Skeletal muscle satellite cell (primary cell): Measurements from ENCODE around the gene SPAG17.

Experiments used
- H3K27me3 ChIP-seq: 2 replicates; pipeline ENCODE4 v1.7.0; 2013; ENCODE audit warnings: low read length; ENCODE audit not compliant: control insufficient read depth, insufficient read depth
- H3K36me3 ChIP-seq: 2 replicates; pipeline ENCODE4 v1.7.0; 2013; ENCODE audit warnings: mild to moderate bottlenecking, control low read depth, low read length; ENCODE audit not compliant: insufficient read depth
- H3K4me1 ChIP-seq: 2 replicates; pipeline ENCODE4 v1.7.0; 2013; ENCODE audit warnings: low read length; ENCODE audit not compliant: control insufficient read depth, insufficient read depth
- H3K4me2 ChIP-seq: 2 replicates; pipeline ENCODE4 v1.7.0; 2013; ENCODE audit warnings: mild to moderate bottlenecking, low read length
- H3K4me3 ChIP-seq: 2 replicates; pipeline ENCODE4 v1.7.0; 2013; ENCODE audit warnings: low read length
- H3K9ac ChIP-seq: 2 replicates; pipeline ENCODE4 v1.7.0; 2013; ENCODE audit warnings: mild to moderate bottlenecking, low read depth, low read length, moderate library complexity
- H3K9me3 ChIP-seq: replicated peaks from 2 replicates; pipeline ENCODE4 v1.7.0; 2013; ENCODE audit warnings: mild to moderate bottlenecking, control low read depth, low read length

The SPAG17 gene

DNA sequence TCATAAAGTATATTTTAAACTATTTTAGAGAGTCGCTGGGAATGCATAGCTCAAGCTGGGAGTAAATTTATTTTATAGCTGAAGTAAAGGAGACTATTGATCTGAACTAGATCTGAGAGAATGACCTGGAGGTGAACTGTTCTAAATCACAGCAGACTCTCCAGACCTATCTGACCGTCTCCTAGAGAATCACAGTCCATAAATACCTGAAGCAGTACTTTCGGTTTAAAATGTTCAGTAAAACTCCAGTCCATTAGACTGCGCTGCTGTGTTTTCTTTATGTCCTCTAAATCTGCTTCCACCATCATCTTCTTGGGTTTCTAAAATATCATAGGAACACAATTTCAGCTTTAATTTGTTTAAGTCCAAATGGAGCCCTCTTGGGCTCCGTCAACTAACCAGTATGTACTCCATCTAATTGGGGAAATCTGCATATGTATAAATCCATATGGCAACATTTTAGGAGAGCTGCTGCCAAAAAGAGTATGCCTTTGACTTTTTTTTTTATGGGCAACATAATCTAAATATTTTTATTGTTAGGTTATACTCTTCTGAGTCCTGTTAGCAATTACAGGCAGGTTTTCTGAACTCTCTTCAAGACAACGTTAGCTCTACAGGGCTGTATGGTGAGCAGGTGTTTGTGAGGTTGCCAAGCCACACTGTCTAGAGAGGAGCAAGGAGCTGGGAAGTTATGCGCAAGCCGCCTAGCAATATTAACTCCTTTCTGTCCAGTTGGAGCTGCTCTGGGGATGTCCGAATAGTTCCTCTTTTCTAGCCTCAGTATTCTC, 111.2 kb downstream of the SPAG17 start:
- Histone ChIP-seq H3K36me3 (no peaks in the 10 kb centered on the region), H3K27me3 (peaks cover 2% of the 10 kb centered on the region), H3K4me3 (no peak overlapping the region), H3K9ac (no peak overlapping the region), H3K4me2 (no peak overlapping the region), H3K9me3 (no peaks in the 10 kb centered on the region), H3K4me1 (no peaks in the 10 kb centered on the region)

- no peak overlapping the region for H3K9ac ChIP-seq
- peaks cover under 1% of the 10 kb centered on the region for H3K27me3 ChIP-seq
- no peak overlapping the region for H3K4me2 ChIP-seq
- H3K4me3 ChIP-seq: no peak overlapping the region
- H3K36me3 ChIP-seq: no peaks in the 10 kb centered on the region
- H3K9me3 ChIP-seq: no peaks in the 10 kb centered on the region
- H3K4me1 ChIP-seq: no peaks in the 10 kb centered on the region
These were observed 135.0 kb downstream of the SPAG17 start for GRCh38 chr1:118049981-118050380.

DNA sequence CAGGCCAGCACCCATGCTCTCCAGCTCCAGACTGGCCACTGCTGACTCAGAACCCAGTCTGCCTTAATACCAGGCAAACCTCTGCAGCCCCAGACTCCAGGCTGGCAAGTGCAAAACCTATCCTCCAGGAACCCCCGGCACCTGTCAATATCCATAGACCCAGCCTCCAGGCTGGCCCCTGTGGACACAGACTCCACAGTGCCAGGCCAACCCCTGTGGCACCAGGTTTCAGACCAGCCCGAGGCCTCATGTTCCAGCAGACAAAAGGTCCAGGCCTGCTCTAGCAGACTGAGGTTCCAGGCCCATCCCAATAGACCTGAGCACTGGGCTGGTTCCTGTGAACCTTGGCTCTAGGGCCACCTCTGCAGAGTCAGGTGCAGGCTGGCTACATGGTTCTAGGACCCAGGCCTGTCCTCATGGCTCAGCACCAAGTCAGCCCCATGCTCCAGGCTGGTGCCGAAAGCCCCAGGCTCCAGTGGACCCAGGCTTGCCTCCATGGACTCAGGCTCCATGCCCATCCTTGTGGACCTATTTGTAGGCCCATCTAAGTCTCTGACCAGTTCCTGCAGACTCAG, 137.3 kb downstream of the SPAG17 start:
- H3K4me1 ChIP-seq: no peaks in the 10 kb centered on the region
- H3K9ac ChIP-seq: no peak overlapping the region
- no peak overlapping the region for H3K4me3 ChIP-seq
- no peaks in the 10 kb centered on the region for H3K27me3 ChIP-seq
- H3K9me3 ChIP-seq: no peaks in the 10 kb centered on the region
- no peak overlapping the region for H3K4me2 ChIP-seq
- no peaks in the 10 kb centered on the region for H3K36me3 ChIP-seq

DNA sequence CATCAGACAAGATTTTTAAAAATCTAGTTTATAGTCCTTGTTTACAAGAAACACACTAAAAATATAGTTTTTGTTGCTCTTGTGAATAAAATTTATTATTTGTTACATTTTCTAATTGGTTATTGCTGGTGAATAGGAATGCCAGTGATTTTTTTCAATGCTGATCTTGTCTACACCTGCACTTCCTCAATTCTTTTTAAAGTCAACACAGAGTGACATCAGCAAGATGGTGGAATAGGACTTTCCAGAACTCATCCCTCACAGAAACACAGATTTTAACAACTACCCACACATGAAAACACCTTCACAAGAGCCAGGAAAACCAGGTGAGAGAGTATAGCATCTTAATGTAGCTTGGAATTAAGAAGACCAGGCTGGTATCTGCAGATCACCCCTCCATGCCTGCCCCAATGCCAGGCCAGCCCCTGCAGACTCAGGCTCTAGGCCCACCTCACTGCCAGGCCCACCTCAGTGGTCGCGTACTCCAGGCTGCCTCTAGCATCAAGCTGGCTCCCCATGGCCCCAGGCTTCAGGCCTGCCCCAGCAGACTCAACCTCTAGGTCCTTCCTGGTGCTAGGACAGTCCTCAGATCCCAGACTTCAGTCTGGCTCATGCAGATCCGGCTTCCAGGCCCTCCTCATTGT, 137.9 kb downstream of the SPAG17 start:
- Histone ChIP-seq H3K9me3 (no peaks in the 10 kb centered on the region), H3K36me3 (no peaks in the 10 kb centered on the region), H3K9ac (no peak overlapping the region), H3K27me3 (no peaks in the 10 kb centered on the region), H3K4me3 (no peak overlapping the region), H3K4me2 (no peak overlapping the region), H3K4me1 (peaks cover 5% of the 10 kb centered on the region)

DNA sequence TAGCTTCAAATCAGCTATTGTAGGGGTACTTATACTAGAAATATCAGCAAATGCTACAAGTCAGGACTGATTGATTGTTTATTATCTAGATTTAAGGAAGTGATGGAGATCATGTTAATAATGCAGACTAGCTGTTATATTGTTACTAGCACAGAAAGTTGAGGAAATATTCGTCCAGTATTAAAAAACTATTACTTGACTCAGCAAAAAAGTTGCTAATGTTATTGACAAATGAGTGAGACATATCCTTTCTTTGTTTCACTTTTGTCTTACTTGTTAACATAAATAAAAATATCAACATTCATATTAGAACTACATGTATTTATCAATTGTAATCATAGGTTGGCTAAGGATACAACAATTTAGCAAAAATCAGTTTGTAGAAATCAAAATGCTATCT, 141.4 kb downstream of the SPAG17 start:
- Histone ChIP-seq H3K9ac (no peak overlapping the region), H3K36me3 (no peaks in the 10 kb centered on the region)

GRCh38 chr1:118042501-118042900, 142.5 kb downstream of the SPAG17 start:
- Histone ChIP-seq H3K4me2 (no peak overlapping the region), H3K4me3 (no peak overlapping the region), H3K27me3 (no peaks in the 10 kb centered on the region), H3K4me1 (peaks cover 5% of the 10 kb centered on the region), H3K9me3 (no peaks in the 10 kb centered on the region), H3K9ac (no peak overlapping the region), H3K36me3 (no peaks in the 10 kb centered on the region)

More for the DNA sequence above, 141.4 kb downstream of the SPAG17 start:
- no peak overlapping the region for H3K4me2 ChIP-seq
- H3K4me3 ChIP-seq: no peak overlapping the region
- no peaks in the 10 kb centered on the region for H3K9me3 ChIP-seq
- H3K27me3 ChIP-seq: no peaks in the 10 kb centered on the region
- peaks cover 5% of the 10 kb centered on the region for H3K4me1 ChIP-seq

- H3K4me3 ChIP-seq: no peak overlapping the region
- H3K36me3 ChIP-seq: no peaks in the 10 kb centered on the region
- no peak overlapping the region for H3K4me2 ChIP-seq
- H3K4me1 ChIP-seq: peaks cover 5% of the 10 kb centered on the region
- no peaks in the 10 kb centered on the region for H3K27me3 ChIP-seq
- H3K9me3 ChIP-seq: no peaks in the 10 kb centered on the region
- no peak overlapping the region for H3K9ac ChIP-seq
These were observed 145.9 kb downstream of the SPAG17 start for GRCh38 chr1:118039170-118039569.

DNA sequence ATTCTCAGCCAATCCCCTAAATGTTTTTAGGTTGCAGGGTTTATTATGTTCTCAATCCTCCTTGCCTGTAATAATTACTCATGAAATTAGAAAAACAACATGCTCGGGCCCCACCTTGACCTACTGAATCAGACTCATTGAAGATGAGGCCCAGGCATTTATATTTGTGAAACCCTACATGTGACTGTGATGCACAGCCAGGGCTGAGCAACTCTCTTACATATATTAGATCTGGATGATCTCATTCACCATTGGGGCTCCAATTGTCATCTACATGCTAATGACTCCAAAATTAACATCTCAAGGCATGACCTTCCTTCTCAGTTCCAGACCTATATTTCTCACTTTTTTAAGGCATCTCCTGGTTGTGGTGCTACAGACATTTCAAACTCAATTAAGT, 152.1 kb downstream of the SPAG17 start:
- Histone ChIP-seq H3K36me3 (no peaks in the 10 kb centered on the region), H3K9me3 (no peaks in the 10 kb centered on the region), H3K9ac (no peak overlapping the region), H3K4me3 (no peak overlapping the region), H3K4me2 (no peak overlapping the region), H3K4me1 (no peaks in the 10 kb centered on the region), H3K27me3 (peaks cover 3% of the 10 kb centered on the region)

DNA sequence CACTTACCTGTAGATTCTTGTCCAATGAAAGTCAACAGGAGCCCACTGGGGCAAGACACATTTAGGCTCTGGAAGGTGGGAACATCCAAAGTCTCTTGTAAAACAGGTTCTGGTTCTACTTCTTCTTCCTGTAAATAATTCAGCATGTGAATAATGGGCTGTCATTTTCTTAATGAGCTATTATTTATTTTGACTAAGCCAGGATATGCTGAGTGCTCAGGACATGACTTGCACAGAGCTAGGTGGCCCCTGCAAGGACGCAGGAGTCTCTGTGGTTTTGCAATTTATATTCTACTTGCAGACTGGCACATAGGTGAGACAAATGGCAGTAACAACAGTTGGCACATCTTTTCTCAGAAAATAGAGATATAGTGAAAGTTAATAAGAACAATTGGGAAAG, 156.8 kb downstream of the SPAG17 start:
- no peak overlapping the region for H3K4me3 ChIP-seq
- no peak overlapping the region for H3K4me2 ChIP-seq
- no peaks in the 10 kb centered on the region for H3K36me3 ChIP-seq
- H3K4me1 ChIP-seq: no peaks in the 10 kb centered on the region
- H3K9me3 ChIP-seq: no peaks in the 10 kb centered on the region
- H3K27me3 ChIP-seq: peaks cover 3% of the 10 kb centered on the region
- no peak overlapping the region for H3K9ac ChIP-seq

GRCh38 chr1:118023199-118023598, 161.8 kb downstream of the SPAG17 start:
- Histone ChIP-seq H3K4me2 (no peak overlapping the region), H3K4me3 (no peak overlapping the region), H3K9ac (no peak overlapping the region), H3K36me3 (no peaks in the 10 kb centered on the region), H3K4me1 (no peaks in the 10 kb centered on the region), H3K9me3 (no peaks in the 10 kb centered on the region), H3K27me3 (no peaks in the 10 kb centered on the region)

GRCh38 chr1:118021668-118022067, 163.4 kb downstream of the SPAG17 start:
- H3K4me2 ChIP-seq: no peak overlapping the region
- H3K9me3 ChIP-seq: no peaks in the 10 kb centered on the region
- H3K4me3 ChIP-seq: no peak overlapping the region
- H3K27me3 ChIP-seq: no peaks in the 10 kb centered on the region
- H3K4me1 ChIP-seq: no peaks in the 10 kb centered on the region
- no peaks in the 10 kb centered on the region for H3K36me3 ChIP-seq
- no peak overlapping the region for H3K9ac ChIP-seq
